Measurements from ENCODE around the gene CALHM3. TPM values are rescaled to one million over a fixed set of nuclear protein-coding genes. Genes with fewer than 3 reads are reported as not detected.

CALHM3 gene
- total and polyA plus RNA-seq, 7 experiments from 2014 or later = not detected

DNA sequence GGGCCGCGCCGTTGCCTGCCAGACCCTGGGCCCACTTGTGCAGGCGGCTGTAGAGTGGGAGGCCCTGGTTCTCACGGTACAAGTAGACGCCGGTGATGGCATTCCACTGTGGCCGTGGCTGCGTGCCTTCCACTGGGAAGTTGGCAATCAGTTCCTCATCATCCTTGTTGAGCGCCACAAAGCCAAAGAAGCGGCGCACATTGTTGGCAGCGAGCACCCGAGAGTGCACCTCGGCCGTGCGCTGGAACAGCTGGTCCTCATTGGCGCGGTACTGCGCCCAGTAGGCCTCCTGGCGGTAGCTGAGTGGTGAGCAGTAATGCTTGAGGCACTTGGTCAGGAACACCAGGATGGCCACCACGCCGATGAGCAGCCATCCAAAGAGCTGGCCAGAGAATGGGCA, 31.9 kb downstream of the CALHM3 start:
- Histone ChIP-seq H3K27me3 (ENCODE audit: control insufficient read depth in 2 of 2, insufficient read depth in 2 of 2, low read length in 2 of 2) (no peaks in the 10 kb centered on the region), H3K9me3 (ENCODE audit: control insufficient read depth in 2 of 3, low read length in 3 of 3) (no peaks in the 10 kb centered on the region), H3K4me1 (ENCODE audit: control insufficient read depth in 2 of 2, insufficient read depth in 2 of 2, low read length in 2 of 2) (peaks cover 18 to 23% of the 10 kb centered on the region in 2 donors), H3K4me3 (ENCODE audit: low read length) (no peak overlapping the region), H3K27ac (ENCODE audit: low read depth, low read length) (no peak overlapping the region), H3K36me3 (ENCODE audit: control insufficient read depth in 2 of 3, insufficient read depth in 3 of 3, low read length in 3 of 3) (peaks cover 0 to 70% (median 8%) of the 10 kb centered on the region in 3 experiments)
- CTCF ChIA-PET = no interaction called here
- peaks cover 0 to 1% (median 0%) of the 10 kb centered on the region in 11 donors for H3K9me3 Mint-ChIP-seq
- H3K4me3 Mint-ChIP-seq = no peak overlapping the region
- H3K27ac Mint-ChIP-seq = peak overlapping the region in 3 of 9 donors; percentile 21 to 65 (median 50)
- POLR2A ChIA-PET = no interaction called here
- H3K36me3 Mint-ChIP-seq = peaks cover 8 to 41% (median 13%) of the 10 kb centered on the region in 5 donors
- H3K4me1 Mint-ChIP-seq = peaks cover 27 to 48% (median 37%) of the 10 kb centered on the region in 7 donors
- ATAC-seq = no peak
- DNase-seq = no peak
- intact Hi-C loops (cut with micrococcal nuclease) = no loop called here
- no peaks in the 10 kb centered on the region for H3K27me3 Mint-ChIP-seq

DNA sequence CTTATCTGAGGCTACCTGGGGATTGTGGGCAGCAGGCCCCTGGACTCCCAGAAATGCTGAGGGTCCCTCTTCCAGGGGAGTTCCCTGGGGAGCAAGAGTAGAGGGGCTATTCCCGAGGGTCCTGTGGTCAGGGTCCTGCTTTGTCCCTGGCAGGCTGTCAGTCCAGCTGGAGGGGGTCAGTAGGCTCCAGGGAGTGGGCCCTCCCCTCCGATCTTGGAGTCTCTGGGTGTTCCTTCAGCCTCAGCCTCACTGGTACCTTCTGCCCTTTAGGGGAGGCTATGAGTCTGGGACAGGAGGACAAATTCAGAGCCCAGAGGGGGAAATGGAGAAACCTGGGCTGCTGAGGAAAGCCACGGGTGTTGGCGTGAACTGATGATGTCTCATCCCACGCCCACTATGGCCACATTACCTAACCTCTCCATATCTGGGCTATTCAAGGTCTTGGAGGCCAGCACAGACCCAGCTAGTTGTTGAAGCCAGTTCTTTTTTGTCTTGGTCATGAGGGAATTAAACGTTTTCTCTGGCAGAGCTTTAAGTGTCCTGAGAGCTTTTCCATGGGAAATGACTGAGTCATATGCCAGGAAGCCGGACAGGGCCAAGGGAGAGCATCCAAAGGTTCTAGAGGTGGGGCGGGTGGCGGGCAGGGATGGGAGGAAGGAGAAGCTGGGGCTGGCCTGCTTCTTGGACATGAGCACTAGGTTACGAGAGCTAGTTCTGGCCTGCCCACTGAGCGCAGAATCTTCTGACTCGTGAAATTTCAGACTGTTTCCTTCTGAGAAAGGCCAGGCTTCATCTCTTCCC, 33.1 kb downstream of the CALHM3 start:
- ATAC-seq (no peak), DNase-seq (no peak)
- intact Hi-C loops (cut with micrococcal nuclease) = no loop called here
- H3K4me1 ChIP-seq (ENCODE audit: control insufficient read depth in 2 of 2, insufficient read depth in 2 of 2, low read length in 2 of 2) = peaks cover 12 to 23% of the 10 kb centered on the region in 2 donors
- no peaks in the 10 kb centered on the region for H3K9me3 ChIP-seq (ENCODE audit: control insufficient read depth in 2 of 3, low read length in 3 of 3)
- Mint-ChIP-seq H3K36me3 (peaks cover 8 to 40% (median 16%) of the 10 kb centered on the region in 5 donors), H3K9me3 (peaks cover 0 to 1% (median 0%) of the 10 kb centered on the region in 11 donors), H3K4me3 (no peak overlapping the region), H3K27me3 (no peaks in the 10 kb centered on the region), H3K27ac (peak overlapping the region in 5 of 9 donors; percentile 2 to 33 (median 31)), H3K4me1 (peaks cover 26 to 43% (median 29%) of the 10 kb centered on the region in 7 donors)
- ChIA-PET CTCF (no interaction called here), POLR2A (no interaction called here)
- no peak overlapping the region for H3K4me3 ChIP-seq (ENCODE audit: low read length)
- no peaks in the 10 kb centered on the region for H3K27me3 ChIP-seq (ENCODE audit: control insufficient read depth in 2 of 2, insufficient read depth in 2 of 2, low read length in 2 of 2)
- H3K27ac ChIP-seq (ENCODE audit: low read depth, low read length) = no peak overlapping the region
- H3K36me3 ChIP-seq (ENCODE audit: control insufficient read depth in 2 of 3, insufficient read depth in 3 of 3, low read length in 3 of 3) = peaks cover 0 to 80% (median 8%) of the 10 kb centered on the region in 3 experiments

DNA sequence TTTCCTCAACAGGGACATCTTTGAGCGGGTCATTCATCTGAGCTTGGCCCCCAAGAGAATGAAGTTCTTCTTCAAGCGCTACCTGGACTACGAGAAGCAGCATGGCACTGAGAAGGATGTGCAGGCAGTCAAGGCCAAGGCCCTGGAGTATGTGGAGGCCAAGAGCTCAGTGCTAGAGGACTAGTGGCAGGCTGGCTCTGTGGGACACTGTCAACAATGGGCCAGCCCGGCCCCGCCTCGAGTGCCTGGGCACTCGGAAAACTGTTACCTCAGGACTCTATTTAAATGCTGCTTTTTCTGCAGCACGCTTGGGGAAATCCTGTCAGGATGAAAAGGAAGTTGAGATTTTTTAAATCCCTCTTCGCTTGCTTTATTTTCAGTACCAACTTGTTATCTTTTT, 33.7 kb downstream of the CALHM3 start:
- H3K27ac ChIP-seq (ENCODE audit: low read depth, low read length) = no peak overlapping the region
- DNase-seq (no peak), ATAC-seq (no peak)
- H3K27ac Mint-ChIP-seq = peak overlapping the region in 1 of 9 donors; percentile 43
- ChIA-PET POLR2A (no interaction called here), CTCF (no interaction called here)
- no peak overlapping the region for H3K4me3 ChIP-seq (ENCODE audit: low read length)
- H3K27me3 ChIP-seq (ENCODE audit: control insufficient read depth in 2 of 2, insufficient read depth in 2 of 2, low read length in 2 of 2) = no peaks in the 10 kb centered on the region
- no peaks in the 10 kb centered on the region for H3K27me3 Mint-ChIP-seq
- H3K9me3 Mint-ChIP-seq = peaks cover 0 to 1% (median 0%) of the 10 kb centered on the region in 11 donors
- peaks cover 9 to 44% (median 16%) of the 10 kb centered on the region in 5 donors for H3K36me3 Mint-ChIP-seq
- H3K4me1 Mint-ChIP-seq = peaks cover 20 to 37% (median 23%) of the 10 kb centered on the region in 7 donors
- peaks cover 0 to 86% (median 8%) of the 10 kb centered on the region in 3 experiments for H3K36me3 ChIP-seq (ENCODE audit: control insufficient read depth in 2 of 3, insufficient read depth in 3 of 3, low read length in 3 of 3)
- H3K4me1 ChIP-seq (ENCODE audit: control insufficient read depth in 2 of 2, insufficient read depth in 2 of 2, low read length in 2 of 2) = peaks cover 6 to 18% of the 10 kb centered on the region in 2 donors
- H3K4me3 Mint-ChIP-seq = no peak overlapping the region
- no peaks in the 10 kb centered on the region for H3K9me3 ChIP-seq (ENCODE audit: control insufficient read depth in 2 of 3, low read length in 3 of 3)
- intact Hi-C loops (cut with micrococcal nuclease) = no loop called here

DNA sequence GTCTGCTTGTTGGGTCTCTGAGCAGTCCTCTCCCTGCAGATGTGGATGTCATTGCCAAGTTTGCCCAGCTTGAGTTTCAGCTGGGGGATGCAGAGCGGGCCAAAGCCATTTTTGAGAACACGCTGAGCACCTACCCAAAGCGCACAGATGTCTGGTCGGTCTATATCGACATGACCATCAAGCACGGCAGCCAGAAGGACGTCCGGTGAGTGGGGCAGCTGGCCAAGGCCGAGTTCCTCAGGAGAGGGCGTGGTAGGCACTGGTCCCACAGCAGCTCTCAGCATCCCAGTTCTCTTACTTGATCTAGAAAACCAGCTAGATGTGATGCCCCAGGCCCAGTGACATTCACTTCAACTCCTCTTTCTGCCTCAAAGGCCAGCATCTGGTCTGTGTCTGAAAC, 34.6 kb downstream of the CALHM3 start:
- ATAC-seq (no peak), DNase-seq (no peak)
- H3K4me1 Mint-ChIP-seq = peaks cover 11 to 29% (median 15%) of the 10 kb centered on the region in 7 donors
- no peaks in the 10 kb centered on the region for H3K27me3 Mint-ChIP-seq
- Histone ChIP-seq H3K27me3 (ENCODE audit: control insufficient read depth in 2 of 2, insufficient read depth in 2 of 2, low read length in 2 of 2) (no peaks in the 10 kb centered on the region), H3K36me3 (ENCODE audit: control insufficient read depth in 2 of 3, insufficient read depth in 3 of 3, low read length in 3 of 3) (peaks cover 0 to 88% (median 8%) of the 10 kb centered on the region in 3 experiments), H3K4me3 (ENCODE audit: low read length) (no peak overlapping the region), H3K9me3 (ENCODE audit: control insufficient read depth in 2 of 3, low read length in 3 of 3) (no peaks in the 10 kb centered on the region), H3K4me1 (ENCODE audit: control insufficient read depth in 2 of 2, insufficient read depth in 2 of 2, low read length in 2 of 2) (peaks cover 1 to 9% of the 10 kb centered on the region in 2 donors), H3K27ac (ENCODE audit: low read depth, low read length) (no peak overlapping the region)
- no peak overlapping the region for H3K27ac Mint-ChIP-seq
- intact Hi-C loops (cut with micrococcal nuclease) = no loop called here
- H3K9me3 Mint-ChIP-seq = peaks cover 0 to 1% (median 0%) of the 10 kb centered on the region in 11 donors
- H3K4me3 Mint-ChIP-seq = no peak overlapping the region
- peaks cover 17 to 52% (median 20%) of the 10 kb centered on the region in 5 donors for H3K36me3 Mint-ChIP-seq
- POLR2A ChIA-PET = no interaction called here
- CTCF ChIA-PET = no interaction called here

DNA sequence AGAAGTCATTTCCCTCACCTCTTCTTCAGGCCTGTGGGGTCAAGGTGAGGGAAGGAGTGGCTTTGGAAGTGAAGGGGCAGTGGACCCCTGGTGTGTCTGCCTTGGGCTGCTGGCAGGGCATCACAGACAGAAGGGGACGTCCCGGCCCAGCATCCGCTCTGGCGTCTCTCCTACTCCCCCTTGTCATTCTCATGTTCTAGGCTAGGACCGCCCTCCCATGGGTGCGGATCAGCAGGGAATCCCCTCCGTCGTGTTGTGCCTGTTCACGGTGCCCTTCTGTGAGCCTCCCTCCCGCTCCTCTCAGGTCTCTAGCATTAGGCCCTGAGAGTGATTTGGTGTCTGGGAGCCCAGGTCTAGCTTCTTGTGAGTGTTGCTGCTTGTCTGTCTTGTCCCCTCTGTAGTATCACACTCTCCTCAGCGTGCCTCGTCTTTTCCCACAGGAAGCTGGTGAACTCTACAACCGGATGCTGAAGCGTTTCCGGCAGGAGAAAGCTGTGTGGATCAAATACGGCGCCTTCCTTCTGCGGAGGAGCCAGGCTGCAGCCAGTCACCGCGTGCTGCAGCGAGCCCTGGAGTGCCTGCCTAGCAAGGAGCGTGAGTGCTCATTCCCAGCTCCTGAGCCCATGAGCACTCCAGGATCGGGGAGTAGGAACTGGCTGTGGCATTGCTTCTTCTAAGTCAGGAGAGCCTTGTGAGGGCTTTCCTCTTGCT, 35.4 kb downstream of the CALHM3 start:
- Mint-ChIP-seq H3K4me3 (no peak overlapping the region), H3K4me1 (peaks cover 2 to 21% (median 7%) of the 10 kb centered on the region in 7 donors), H3K27me3 (no peaks in the 10 kb centered on the region), H3K27ac (peak overlapping the region in 4 of 9 donors; percentile 32 to 57 (median 50)), H3K9me3 (peaks cover 0 to 1% (median 0%) of the 10 kb centered on the region in 11 donors), H3K36me3 (peaks cover 18 to 55% (median 20%) of the 10 kb centered on the region in 5 donors)
- intact Hi-C loops (cut with micrococcal nuclease) = no loop called here
- no peak overlapping the region for H3K4me3 ChIP-seq (ENCODE audit: low read length)
- H3K36me3 ChIP-seq (ENCODE audit: control insufficient read depth in 2 of 3, insufficient read depth in 3 of 3, low read length in 3 of 3) = peaks cover 0 to 91% (median 10%) of the 10 kb centered on the region in 3 experiments
- no peaks in the 10 kb centered on the region for H3K27me3 ChIP-seq (ENCODE audit: control insufficient read depth in 2 of 2, insufficient read depth in 2 of 2, low read length in 2 of 2)
- DNase-seq = no peak
- peaks cover 0 to under 1% of the 10 kb centered on the region in 2 donors for H3K4me1 ChIP-seq (ENCODE audit: control insufficient read depth in 2 of 2, insufficient read depth in 2 of 2, low read length in 2 of 2)
- POLR2A ChIA-PET = interaction anchor here (0.6 kb wide), 1 partner anchor 117 kb away, joined by 4 read pairs; no protein-coding TSS in a partner anchor
- H3K27ac ChIP-seq (ENCODE audit: low read depth, low read length) = no peak overlapping the region
- CTCF ChIA-PET = no interaction called here
- ATAC-seq = no peak
- H3K9me3 ChIP-seq (ENCODE audit: control insufficient read depth in 2 of 3, low read length in 3 of 3) = no peaks in the 10 kb centered on the region

DNA sequence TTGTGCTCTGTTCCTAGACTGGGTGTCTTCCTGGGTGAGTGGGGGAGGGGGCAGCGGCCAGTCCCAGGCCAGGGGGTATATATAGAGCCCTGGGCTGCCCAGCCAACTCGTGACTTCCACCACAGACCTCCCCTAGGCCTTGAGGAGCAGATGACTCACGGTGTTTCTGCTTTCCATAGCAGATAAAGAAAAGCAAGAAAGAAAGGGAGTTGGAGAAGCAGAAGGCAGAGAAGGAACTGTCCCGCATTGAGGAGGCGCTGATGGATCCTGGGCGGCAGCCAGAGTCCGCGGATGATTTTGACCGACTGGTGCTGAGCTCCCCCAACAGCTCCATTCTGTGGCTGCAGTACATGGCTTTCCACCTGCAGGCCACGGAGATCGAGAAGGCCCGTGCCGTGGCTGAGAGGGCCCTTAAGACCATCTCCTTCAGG, 37.0 kb downstream of the CALHM3 start:
- H3K4me1 ChIP-seq (ENCODE audit: control insufficient read depth in 2 of 2, insufficient read depth in 2 of 2, low read length in 2 of 2) = no peaks in the 10 kb centered on the region
- Mint-ChIP-seq H3K4me3 (no peak overlapping the region), H3K27me3 (no peaks in the 10 kb centered on the region), H3K27ac (peak overlapping the region in 1 of 9 donors; percentile 67), H3K36me3 (peaks cover 17 to 56% (median 26%) of the 10 kb centered on the region in 5 donors), H3K4me1 (peaks cover 0 to 14% (median 0%) of the 10 kb centered on the region in 7 donors), H3K9me3 (no peaks in the 10 kb centered on the region)
- H3K9me3 ChIP-seq (ENCODE audit: control insufficient read depth in 2 of 3, low read length in 3 of 3) = no peaks in the 10 kb centered on the region
- H3K36me3 ChIP-seq (ENCODE audit: control insufficient read depth in 2 of 3, insufficient read depth in 3 of 3, low read length in 3 of 3) = peaks cover 8 to 95% (median 18%) of the 10 kb centered on the region in 3 experiments
- no peak overlapping the region for H3K4me3 ChIP-seq (ENCODE audit: low read length)
- ChIA-PET CTCF (no interaction called here), POLR2A (interaction anchor here (1.4 kb wide), 1 partner anchor 11 kb away, joined by 3 read pairs; no protein-coding TSS in a partner anchor)
- no peaks in the 10 kb centered on the region for H3K27me3 ChIP-seq (ENCODE audit: control insufficient read depth in 2 of 2, insufficient read depth in 2 of 2, low read length in 2 of 2)
- no peak overlapping the region for H3K27ac ChIP-seq (ENCODE audit: low read depth, low read length)
- DNase-seq (no peak), ATAC-seq (no peak)
- intact Hi-C loops (cut with micrococcal nuclease) = no loop called here

All from naive thymus-derived CD4-positive, alpha-beta T cell (primary cell).